T-helper 22 cell (primary cell): ENCODE results near the gene WDPCP.
"Not testable (repeated sequence)": the region's sequence is repeated elsewhere in the genome, so short reads cannot be mapped to it uniquely, and the experiment has no call there.

Experiments used
- DNase-seq: peaks from one replicate; pipeline ENCODE4 v3.0.0-alpha.2; 2020; ENCODE audit warnings: low read depth

Gene WDPCP

GRCh38 chr2:63099032-63099431, 489.2 kb downstream of the WDPCP start:
- DNase-seq = no peak

- DNase-seq = no peak
Observed at GRCh38 chr2:63096491-63096890, 491.8 kb downstream of the WDPCP start.

GRCh38 chr2:63093502-63093901, 494.8 kb downstream of the WDPCP start:
- DNase-seq = no peak

DNA sequence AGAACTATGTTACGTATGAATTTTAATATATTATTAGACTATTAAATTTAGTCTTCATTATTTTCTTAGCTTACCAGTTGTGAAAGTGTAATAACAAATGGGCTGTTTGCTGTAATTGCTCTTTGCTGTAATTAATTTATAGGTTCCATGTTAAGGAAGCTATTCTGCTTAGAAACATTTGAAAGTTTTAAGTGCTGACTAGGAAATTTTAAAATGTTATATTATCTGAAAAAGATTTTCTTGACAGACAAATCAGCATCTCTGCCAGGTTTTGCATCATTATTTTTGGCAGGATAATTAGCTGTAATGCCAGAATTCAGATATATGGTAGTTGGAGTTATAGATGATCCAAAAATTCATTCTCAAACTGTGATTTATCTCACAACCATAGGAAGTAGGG, 495.4 kb downstream of the WDPCP start:
- DNase-seq = no peak

DNA sequence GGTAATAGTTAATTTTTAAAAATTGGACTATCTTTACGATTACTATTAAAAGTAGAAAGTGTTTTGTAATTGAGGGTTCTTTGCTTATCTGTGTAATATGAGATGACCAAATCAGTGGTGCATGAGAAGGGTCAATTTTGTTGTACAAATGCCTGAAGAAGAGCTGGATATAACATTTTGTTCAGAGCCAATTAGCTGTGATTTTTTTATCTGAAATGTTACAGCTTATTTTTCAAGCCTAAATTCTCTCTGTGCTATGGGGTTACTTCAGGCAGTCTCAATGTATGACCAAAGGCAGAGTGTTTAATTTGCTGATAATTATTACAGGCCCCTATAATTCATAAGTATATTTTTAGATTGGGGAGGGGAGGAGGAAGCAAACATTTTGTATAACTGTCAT, 495.9 kb downstream of the WDPCP start:
- DNase-seq = no peak

DNA sequence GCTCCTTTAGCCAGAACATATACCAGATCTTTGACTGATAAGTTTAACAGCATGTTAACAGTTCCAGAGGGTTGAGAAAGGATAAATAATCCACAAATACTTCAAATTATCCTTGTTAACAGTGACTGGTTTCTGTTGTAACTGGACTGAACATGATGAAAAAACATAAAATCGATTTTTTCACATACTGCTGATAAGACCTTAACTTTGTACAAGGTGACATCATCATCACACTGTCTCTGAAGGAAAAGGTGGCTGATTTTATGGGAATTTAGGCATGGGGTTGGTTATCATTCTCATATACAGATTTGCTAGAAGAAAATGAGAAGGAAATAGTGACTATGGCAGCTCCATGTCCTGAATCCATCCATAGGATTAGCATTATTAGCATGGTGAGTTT, 501.6 kb downstream of the WDPCP start:
- DNase-seq = no peak

DNA sequence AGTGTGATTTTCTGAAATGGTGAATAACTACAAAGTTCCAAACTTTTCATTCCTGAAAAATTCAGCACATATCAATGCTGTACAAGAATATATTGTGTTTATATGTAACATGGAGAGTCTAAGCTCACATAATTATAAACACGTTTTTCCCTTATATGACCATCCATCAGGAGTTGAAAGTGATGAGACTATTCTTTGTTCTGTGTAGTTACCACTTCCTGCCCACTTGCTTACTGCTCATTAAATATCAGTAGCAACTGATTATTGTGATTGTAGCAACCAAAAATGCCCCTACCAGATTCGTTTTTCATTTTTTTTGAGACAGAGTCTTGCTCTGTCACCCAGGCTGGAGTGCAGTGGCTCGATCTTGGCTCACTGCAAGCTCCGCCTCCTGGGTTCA, 506.9 kb downstream of the WDPCP start:
- no peak for DNase-seq

- no peak for DNase-seq
Observed at GRCh38 chr2:63078852-63079606, 509.2 kb downstream of the WDPCP start.

DNA sequence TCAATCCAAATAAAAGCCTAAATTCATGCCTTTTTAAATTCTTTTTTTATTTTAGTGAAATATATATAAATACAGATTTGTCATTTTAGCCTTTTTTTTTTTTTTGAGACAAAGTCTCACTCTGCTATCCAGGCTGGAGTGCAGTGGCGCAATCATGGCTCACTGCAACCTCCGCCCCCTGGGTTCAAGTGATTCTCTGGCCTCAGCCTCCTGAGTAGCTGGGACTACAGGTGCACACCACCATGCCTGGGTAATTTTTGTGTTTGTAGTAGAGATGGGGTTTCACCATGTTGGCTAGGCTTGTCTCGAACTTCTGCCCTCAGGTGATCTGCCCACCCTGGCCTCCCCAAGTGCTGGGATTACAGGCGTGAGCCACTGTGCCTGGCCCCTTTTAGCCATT, 513.9 kb downstream of the WDPCP start:
- not testable (repeated sequence) for DNase-seq

DNA sequence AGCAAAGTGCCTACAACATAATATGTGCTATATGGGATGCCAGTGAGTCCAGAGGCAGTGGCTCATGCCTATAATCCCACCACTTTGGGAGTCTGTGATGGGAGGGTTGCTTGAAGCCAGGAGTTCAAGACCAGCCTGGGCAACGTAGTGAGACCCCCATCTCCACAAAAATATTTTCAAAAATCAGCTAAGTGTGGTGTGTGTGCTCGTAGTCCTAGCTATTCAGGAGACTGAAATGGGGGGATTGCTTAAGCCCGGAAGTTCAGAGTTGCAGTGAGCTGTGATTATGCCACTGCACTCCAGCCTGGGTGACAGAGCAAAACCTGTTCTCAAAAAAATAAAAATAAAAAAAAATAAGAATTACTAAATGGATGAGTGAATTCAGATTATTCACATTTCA, 514.3 kb downstream of the WDPCP start:
- no peak for DNase-seq

DNA sequence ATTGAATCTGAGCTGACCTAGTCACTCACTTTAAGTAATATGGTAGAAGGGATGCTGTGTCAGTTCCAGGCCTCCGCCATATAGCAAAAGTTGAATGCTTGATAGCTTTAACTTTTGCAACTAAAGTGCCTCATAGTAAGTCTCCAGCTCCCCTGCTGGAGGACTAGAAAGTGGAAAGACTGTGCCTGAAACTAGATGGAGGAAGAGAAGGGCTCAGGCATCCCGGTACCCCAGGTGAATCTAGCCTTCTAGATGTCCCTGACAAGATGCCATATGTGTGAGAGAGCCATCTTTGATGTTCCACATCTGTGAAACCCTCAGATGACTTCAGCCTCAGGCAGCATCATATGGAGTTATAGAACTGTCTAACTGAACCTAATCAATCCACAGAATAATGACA, 516.6 kb downstream of the WDPCP start:
- no peak for DNase-seq
